Keratinocyte (primary cell): ENCODE measurements around the gene SLC39A11. TPM values are rescaled to one million over a fixed set of nuclear protein-coding genes. Genes with fewer than 3 reads are reported as not detected.

ENCODE experiments used
- DNase-seq: peaks from one replicate; pipeline ENCODE4 v3.0.0-alpha.2; 2011; ENCODE audit warnings: low read depth, missing footprints, low spot score
- FAIRE-seq: peaks from 2 replicates; lab custom pipeline; 2011; peaks lifted over from hg19 to GRCh38; lab: Jason Lieb, UNC
- H2AFZ ChIP-seq: 2 replicates; pipeline ENCODE4 v1.6.0; 2012; ENCODE audit warnings: low read length, control low read depth, inconsistent platforms; ENCODE audit not compliant: control insufficient read depth
- H3K27ac ChIP-seq: 2 replicates; pipeline ENCODE4 v1.5.1; 2011; ENCODE audit warnings: low read length; ENCODE audit not compliant: control insufficient read depth, insufficient read depth
- H3K27me3 ChIP-seq: 3 replicates; pipeline ENCODE4 v1.6.0; 2011; ENCODE audit warnings: low read length; ENCODE audit not compliant: control insufficient read depth, insufficient read depth; ENCODE audit errors: extremely low read depth
- H3K36me3 ChIP-seq, 2 experiments: 2 replicates in 1 of 2; 3 replicates in 1 of 2; pipeline ENCODE4 v1.5.1; 2011; ENCODE audit warnings: low read length in 2 of 2, mild to moderate bottlenecking in 1 of 2; ENCODE audit not compliant: control insufficient read depth in 2 of 2, insufficient read depth in 2 of 2; ENCODE audit errors: extremely low read depth in 1 of 2
- H3K4me1 ChIP-seq: 3 replicates; pipeline ENCODE4 v1.5.1; 2011; ENCODE audit warnings: low read length; ENCODE audit not compliant: control insufficient read depth, insufficient read depth; ENCODE audit errors: extremely low read depth
- H3K4me2 ChIP-seq: 3 replicates; pipeline ENCODE4 v1.6.0; 2011; ENCODE audit warnings: low read depth, low read length; ENCODE audit not compliant: control insufficient read depth, insufficient read depth; ENCODE audit errors: extremely low read depth
- H3K4me3 ChIP-seq, 3 experiments: fragments of 200-600 bp in 1 of 3; sonication (generic) in 1 of 3; 2 replicates in 2 of 3; 3 replicates in 1 of 3; pipeline ENCODE4 v1.5.1; 2011 to 2016; ENCODE audit warnings: low read length in 3 of 3, mild to moderate bottlenecking in 3 of 3, control low read depth in 2 of 3, inconsistent platforms in 1 of 3, low read depth in 1 of 3, mixed read lengths in 1 of 3, mixed run types in 1 of 3, moderate library complexity in 1 of 3; ENCODE audit not compliant: control insufficient read depth in 2 of 3, insufficient read depth in 2 of 3; ENCODE audit errors: extremely low read depth in 1 of 3
- H3K79me2 ChIP-seq: 2 replicates; pipeline ENCODE4 v1.6.0; 2012; ENCODE audit warnings: low read length; ENCODE audit not compliant: control insufficient read depth, insufficient read depth
- H3K9ac ChIP-seq: 3 replicates; pipeline ENCODE4 v1.6.0; 2011; ENCODE audit warnings: low read length; ENCODE audit not compliant: control insufficient read depth, insufficient read depth; ENCODE audit errors: extremely low read depth
- H3K9me1 ChIP-seq: 3 replicates; pipeline ENCODE4 v1.6.0; 2011; ENCODE audit warnings: low read length; ENCODE audit not compliant: control insufficient read depth, insufficient read depth; ENCODE audit errors: extremely low read depth
- H3K9me3 ChIP-seq: 2 replicates; pipeline ENCODE4 v1.5.1; 2012; ENCODE audit warnings: low read depth, low read length; ENCODE audit not compliant: control insufficient read depth
- H4K20me1 ChIP-seq: 3 replicates; pipeline ENCODE4 v1.6.0; 2011; ENCODE audit warnings: low read length; ENCODE audit not compliant: control insufficient read depth, insufficient read depth; ENCODE audit errors: extremely low read depth
- CTCF ChIP-seq, 3 experiments: IDR thresholded peaks in 1 of 3; conservative IDR thresholded peaks in 1 of 3; optimal IDR thresholded peaks in 1 of 3; 2 replicates in 2 of 3; 3 replicates in 1 of 3; pipeline versions ENCODE3 to v1.5.1; 2011; ENCODE audit warnings: low read length in 3 of 3, mild to moderate bottlenecking in 3 of 3, moderate library complexity in 2 of 3, control low read depth in 1 of 3, inconsistent platforms in 1 of 3; ENCODE audit not compliant: insufficient read depth in 2 of 3; ENCODE audit errors: extremely low read depth in 1 of 3
- EZH2 ChIP-seq: IDR thresholded peaks from one replicate; pipeline ENCODE4 v1.6.1; 2012; ENCODE audit warnings: inconsistent platforms, mild to moderate bottlenecking, low read length, moderate library complexity
- dilution Hi-C: fragments of 300-500 bp; cut with MboI; formaldehyde crosslinking; loops from one replicate; pipeline ENCODE4 v1.7.0; 2020; ENCODE audit warnings: low sequenced_read_pairs; ENCODE audit not compliant: extremely low pct_ligation_motif_present
- polyA plus RNA-seq, 5 experiments: library from polyadenylated mRNA; depleted of rRNA in 3 of 5; stranded (reverse) in 3 of 5; stranded (forward) in 1 of 5; unstranded in 1 of 5; fragments of >200 nt; gene quantifications; 1 replicate in 1 of 5; 2 replicates in 3 of 5; 3 replicates in 1 of 5; pipeline versions ENCODE4 v1.2.1 to v1.2.3, GENCODE V29; 2011 to 2012; ENCODE audit warnings: missing spikeins in 2 of 5, low read depth in 1 of 5, low replicate concordance in 1 of 5

The SLC39A11 gene
- polyA plus RNA-seq, 1 donor (not counting 4 experiments of a cell fraction or from before 2014, with no cell fraction given): 11.5 TPM

GRCh38 chr17:72733619-72734282 lies 358.7 kb downstream of the SLC39A11 start:
- H3K36me3 ChIP-seq: peaks cover 0 to 3% of the 10 kb centered on the region in 2 experiments
- H3K79me2 ChIP-seq: no peaks in the 10 kb centered on the region
- H3K27ac ChIP-seq: no peak overlapping the region
- no peaks in the 10 kb centered on the region for H3K4me1 ChIP-seq
- H3K27me3 ChIP-seq: no peaks in the 10 kb centered on the region
- no peak overlapping the region for H3K4me2 ChIP-seq
- no peak for TF ChIP-seq EZH2
- TF ChIP-seq CTCF (optimal IDR thresholded peaks at IDR 0.05 in 1 of 3, IDR thresholded peaks at IDR 0.05 in 1 of 3, conservative IDR thresholded peaks at IDR 0.05 in 1 of 3; ENCODE audit: extremely low read depth in 1 of 3, insufficient read depth in 2 of 3, low read length in 3 of 3): no peak
- DNase-seq: no peak
- dilution Hi-C loops: no loop called here
- FAIRE-seq: no peak
- H3K9me3 ChIP-seq: no peaks in the 10 kb centered on the region
- no peak overlapping the region for H3K4me3 ChIP-seq
- H3K9me1 ChIP-seq: no peaks in the 10 kb centered on the region
- H3K9ac ChIP-seq: no peak overlapping the region
- H4K20me1 ChIP-seq: no peaks in the 10 kb centered on the region
- no peak overlapping the region for H2AFZ ChIP-seq

- Histone ChIP-seq H3K27me3 (no peaks in the 10 kb centered on the region), H3K9me3 (no peaks in the 10 kb centered on the region)
Measured at GRCh38 chr17:72732893-72733618, 359.4 kb downstream of the SLC39A11 start.

More at GRCh38 chr17:72732893-72733618, 359.4 kb downstream of the SLC39A11 start:
- no peak for TF ChIP-seq CTCF (optimal IDR thresholded peaks at IDR 0.05 in 1 of 3, IDR thresholded peaks at IDR 0.05 in 1 of 3, conservative IDR thresholded peaks at IDR 0.05 in 1 of 3; ENCODE audit: extremely low read depth in 1 of 3, insufficient read depth in 2 of 3, low read length in 3 of 3)
- TF ChIP-seq EZH2: no peak
- Histone ChIP-seq H3K27ac (no peak overlapping the region), H2AFZ (no peak overlapping the region), H3K9me1 (no peaks in the 10 kb centered on the region), H3K4me1 (no peaks in the 10 kb centered on the region), H3K36me3 (peaks cover 0 to 3% of the 10 kb centered on the region in 2 experiments), H3K79me2 (no peaks in the 10 kb centered on the region), H3K4me3 (no peak overlapping the region), H4K20me1 (no peaks in the 10 kb centered on the region), H3K9ac (no peak overlapping the region), H3K4me2 (no peak overlapping the region)
- no peak for DNase-seq
- FAIRE-seq: no peak
- dilution Hi-C loops: no loop called here
